ENCODE results near the gene HOOK1. TPM values are rescaled to one million over a fixed set of nuclear protein-coding genes. Genes with fewer than 3 reads are reported as not detected.

The HOOK1 gene
- total and polyA plus RNA-seq, 8 donors: 1.8 to 41.9 (median 7.1) TPM

DNA sequence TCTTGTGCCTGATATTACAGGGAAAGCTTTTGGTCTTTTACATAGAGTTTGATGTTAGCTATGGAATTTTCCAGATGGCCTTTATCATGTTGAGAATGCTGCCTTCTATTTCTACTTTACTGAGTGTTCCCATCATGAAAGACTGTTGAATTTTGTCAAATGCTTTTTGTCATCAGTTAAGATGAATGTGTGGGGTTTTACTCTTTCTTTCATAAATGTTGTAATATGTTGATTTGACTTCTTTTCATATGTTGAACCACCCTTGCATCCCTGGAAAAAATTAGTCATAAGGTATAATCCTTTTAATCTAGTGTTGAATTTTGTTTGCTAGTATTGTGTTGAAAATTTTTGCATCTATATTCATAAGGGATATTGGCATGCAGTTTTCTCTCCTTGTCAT lies 16.1 kb upstream of the HOOK1 start:
- Histone ChIP-seq H3K9me3 (no peaks in the 10 kb centered on the region), H3K36me3 (no peaks in the 10 kb centered on the region), H3K27me3 (no peaks in the 10 kb centered on the region), H3K4me1 (no peaks in the 10 kb centered on the region), H3K4me3 (no peak overlapping the region), H3K27ac (no peak overlapping the region)
- no peak for DNase-seq
- TF ChIP-seq, protein P1, sequence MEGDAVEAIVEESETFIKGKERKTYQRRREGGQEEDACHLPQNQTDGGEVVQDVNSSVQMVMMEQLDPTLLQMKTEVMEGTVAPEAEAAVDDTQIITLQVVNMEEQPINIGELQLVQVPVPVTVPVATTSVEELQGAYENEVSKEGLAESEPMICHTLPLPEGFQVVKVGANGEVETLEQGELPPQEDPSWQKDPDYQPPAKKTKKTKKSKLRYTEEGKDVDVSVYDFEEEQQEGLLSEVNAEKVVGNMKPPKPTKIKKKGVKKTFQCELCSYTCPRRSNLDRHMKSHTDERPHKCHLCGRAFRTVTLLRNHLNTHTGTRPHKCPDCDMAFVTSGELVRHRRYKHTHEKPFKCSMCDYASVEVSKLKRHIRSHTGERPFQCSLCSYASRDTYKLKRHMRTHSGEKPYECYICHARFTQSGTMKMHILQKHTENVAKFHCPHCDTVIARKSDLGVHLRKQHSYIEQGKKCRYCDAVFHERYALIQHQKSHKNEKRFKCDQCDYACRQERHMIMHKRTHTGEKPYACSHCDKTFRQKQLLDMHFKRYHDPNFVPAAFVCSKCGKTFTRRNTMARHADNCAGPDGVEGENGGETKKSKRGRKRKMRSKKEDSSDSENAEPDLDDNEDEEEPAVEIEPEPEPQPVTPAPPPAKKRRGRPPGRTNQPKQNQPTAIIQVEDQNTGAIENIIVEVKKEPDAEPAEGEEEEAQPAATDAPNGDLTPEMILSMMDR (IDR thresholded peaks at IDR 0.05): no peak
- no peak for TF ChIP-seq POLR2AphosphoS5 (IDR thresholded peaks at IDR 0.05)
- no peak for TF ChIP-seq POLR2A (IDR thresholded peaks at IDR 0.05)
- TF ChIP-seq EP300 (IDR thresholded peaks at IDR 0.05): no peak
- intact Hi-C loops (cut with DNase I; ENCODE audit: low total_unique reads): no loop called here

DNA sequence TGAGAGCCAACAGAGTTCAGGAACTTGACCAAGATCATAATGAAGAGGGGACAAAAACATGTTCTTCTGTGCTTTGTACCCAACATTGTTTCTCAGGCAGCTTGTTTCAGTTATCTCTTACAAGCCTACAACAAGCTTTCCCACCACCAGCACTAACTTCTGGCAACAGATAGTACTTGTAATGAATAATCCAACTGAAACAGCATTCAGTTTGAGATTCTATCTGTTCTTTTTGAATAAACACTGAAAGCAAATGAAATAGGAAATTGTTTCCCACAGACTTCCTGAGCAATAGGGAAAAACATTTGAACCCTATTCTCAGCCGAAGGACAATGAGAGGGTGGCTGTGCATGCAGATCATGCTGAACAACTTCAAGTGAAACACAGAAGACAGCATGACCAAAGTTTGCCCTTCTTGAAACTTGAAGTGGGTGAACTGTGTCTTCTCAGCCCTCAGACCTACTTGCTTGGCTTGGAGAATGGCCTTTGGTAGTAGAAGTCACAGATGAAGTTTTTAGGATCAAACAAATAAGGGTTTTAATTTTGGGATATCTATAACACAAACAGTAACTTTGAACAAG lies 11.2 kb upstream of the HOOK1 start:
- Histone ChIP-seq H3K27ac (no peak overlapping the region), H3K4me3 (no peak overlapping the region), H3K4me1 (no peaks in the 10 kb centered on the region), H3K9me3 (no peaks in the 10 kb centered on the region), H3K36me3 (no peaks in the 10 kb centered on the region), H3K27me3 (no peaks in the 10 kb centered on the region)
- intact Hi-C loops (cut with DNase I; ENCODE audit: low total_unique reads): no loop called here
- no peak for DNase-seq
- WGBS, 5 donors: 64 to 79% (median 73%) methylated on average over 1 of the region's 1 CpG
- no peak for TF ChIP-seq POLR2AphosphoS5 (IDR thresholded peaks at IDR 0.05)
- no peak for TF ChIP-seq EP300 (IDR thresholded peaks at IDR 0.05)
- TF ChIP-seq POLR2A (IDR thresholded peaks at IDR 0.05): no peak
- TF ChIP-seq, protein P1 (IDR thresholded peaks at IDR 0.05): no peak

DNA sequence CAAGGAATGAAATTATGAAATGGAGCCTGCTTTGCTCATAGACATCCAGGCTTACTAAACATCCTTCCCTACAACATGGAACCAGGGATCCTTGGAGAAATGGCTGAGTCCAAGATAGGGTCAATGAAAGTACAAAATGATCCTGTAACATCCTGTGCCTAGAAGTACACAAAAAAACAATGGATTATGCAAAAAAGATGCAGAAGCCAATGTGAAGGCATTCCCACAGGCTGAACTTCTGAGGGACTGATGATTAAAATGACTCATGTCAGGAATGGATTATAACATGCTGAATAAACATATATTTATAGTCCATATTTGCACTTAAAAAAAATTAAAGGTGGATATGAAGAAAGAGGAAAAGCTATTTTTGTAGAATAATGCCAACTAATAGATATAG lies 10.4 kb upstream of the HOOK1 start:
- Histone ChIP-seq H3K4me3 (no peak overlapping the region), H3K36me3 (no peaks in the 10 kb centered on the region), H3K27ac (no peak overlapping the region), H3K4me1 (no peaks in the 10 kb centered on the region), H3K27me3 (no peaks in the 10 kb centered on the region), H3K9me3 (no peaks in the 10 kb centered on the region)
- DNase-seq: no peak
- TF ChIP-seq POLR2A (IDR thresholded peaks at IDR 0.05) (no peak), POLR2AphosphoS5 (IDR thresholded peaks at IDR 0.05) (no peak), EP300 (IDR thresholded peaks at IDR 0.05) (no peak)
- TF ChIP-seq, protein P1 (IDR thresholded peaks at IDR 0.05): no peak
- intact Hi-C loops (cut with DNase I; ENCODE audit: low total_unique reads): no loop called here

DNA sequence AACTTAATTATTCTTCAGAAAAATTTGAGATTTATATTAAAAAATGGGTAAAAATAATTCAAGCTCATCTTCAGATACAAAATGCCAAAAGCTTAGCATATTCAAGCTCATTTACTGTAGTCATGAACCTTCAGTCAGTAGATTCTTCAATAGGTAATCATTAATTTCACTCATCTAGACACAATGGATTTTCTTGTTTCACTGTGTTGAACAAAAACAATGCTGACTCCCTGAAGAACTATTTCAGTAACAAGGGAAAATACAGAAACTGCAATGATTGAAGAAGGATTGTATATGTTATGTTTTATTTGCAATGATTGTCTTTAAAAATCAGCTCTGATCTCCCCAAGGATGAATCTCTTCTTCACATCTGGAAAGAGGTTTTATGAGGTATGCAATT lies 9.2 kb upstream of the HOOK1 start:
- intact Hi-C loops (cut with DNase I; ENCODE audit: low total_unique reads): no loop called here

More for the DNA sequence above, 9.2 kb upstream of the HOOK1 start:
- no peaks in the 10 kb centered on the region for H3K4me1 ChIP-seq
- no peak overlapping the region for H3K27ac ChIP-seq
- no peak for TF ChIP-seq EP300 (IDR thresholded peaks at IDR 0.05)
- TF ChIP-seq POLR2AphosphoS5 (IDR thresholded peaks at IDR 0.05): no peak
- TF ChIP-seq, protein P1 (IDR thresholded peaks at IDR 0.05): no peak
- no peak for TF ChIP-seq POLR2A (IDR thresholded peaks at IDR 0.05)
- peaks cover 0 to 3% (median 0%) of the 10 kb centered on the region in 3 donors for H3K27me3 ChIP-seq
- no peak for DNase-seq
- H3K36me3 ChIP-seq: no peaks in the 10 kb centered on the region
- H3K9me3 ChIP-seq: no peaks in the 10 kb centered on the region
- no peak overlapping the region for H3K4me3 ChIP-seq
